Heart right ventricle (tissue), 16 donors: ENCODE results near the gene NCAM1. TPM values are rescaled to one million over a fixed set of nuclear protein-coding genes. Genes with fewer than 3 reads are reported as not detected.
A peak's percentile ranks its signal among the peaks of the same experiment; 100 is the strongest.

Experiments used
- ATAC-seq, 8 donors: fragments of 200-7000 bp; cut with Tn5 transposase; one replicate each; pipeline ENCODE4 v1.9.1; 2020; ENCODE audit warnings: mild to moderate bottlenecking in 8 of 8, moderate library complexity in 8 of 8, moderate number of reproducible peaks in 1 of 8
- DNase-seq, 2 donors: peaks; one replicate each; pipeline ENCODE4 v3.0.0-alpha.2; 2020
- H3K27ac ChIP-seq, 10 donors: fragments of 200-600 bp; sonication (generic) in 2 of 10; one replicate each; pipeline versions ENCODE4 v1.5.0 to v1.8.0; 2020 to 2022; ENCODE audit warnings: mild to moderate bottlenecking in 3 of 10
- H3K27me3 ChIP-seq, 7 donors: fragments of 200-600 bp; one replicate each; pipeline ENCODE4 v1.8.0; 2021 to 2022; ENCODE audit warnings: mild to moderate bottlenecking in 2 of 7
- H3K36me3 ChIP-seq, 9 donors: fragments of 200-600 bp; sonication (generic) in 1 of 9; one replicate each; pipeline versions ENCODE4 v1.5.0 to v1.8.0; 2020 to 2022; ENCODE audit warnings: mild to moderate bottlenecking in 2 of 9
- H3K4me1 ChIP-seq, 9 donors: fragments of 200-600 bp; sonication (generic) in 1 of 9; one replicate each; pipeline versions ENCODE4 v1.5.0 to v1.8.0; 2020 to 2022; ENCODE audit warnings: mild to moderate bottlenecking in 4 of 9
- H3K4me3 ChIP-seq, 10 donors: fragments of 200-600 bp; sonication (generic) in 2 of 10; one replicate each; pipeline versions ENCODE4 v1.5.0 to v1.8.0; 2020 to 2022; ENCODE audit warnings: mild to moderate bottlenecking in 7 of 10, moderate library complexity in 2 of 10
- H3K9me3 ChIP-seq, 11 donors: fragments of 200-600 bp in 10 of 11; sonication (generic) in 2 of 11; one replicate each; pipeline versions ENCODE4 v1.5.0 to v1.8.0; 2013 to 2022; ENCODE audit warnings: mild to moderate bottlenecking in 2 of 11, control low read depth in 1 of 11, moderate library complexity in 1 of 11
- CTCF ChIP-seq, 9 donors: fragments of 200-600 bp; sonication (generic) in 2 of 9; IDR thresholded peaks; one replicate each; pipeline versions ENCODE4 v1.5.0 to v1.8.0; 2021 to 2022; ENCODE audit warnings: antibody characterized with exemption in 9 of 9, mild to moderate bottlenecking in 5 of 9, moderate library complexity in 1 of 9
- WGBS, 2 donors: extraction: QIAGEN DNeasy Blood & Tissue Kit; methylation state at CpG; one replicate each; pipeline ENCODE4 v1.1.7; 2013; ENCODE audit warnings: inconsistent platforms in 1 of 2; 5-methylcytosine and 5-hydroxymethylcytosine counted together
- intact Hi-C, 10 donors: fragments of 100-400 bp; cut with DNase I; formaldehyde crosslinking; loops; one replicate each; pipeline versions ENCODE4 v1.11.1 to v1.14.2; 2022
- polyA plus RNA-seq, 2 donors: library from polyadenylated mRNA; stranded (reverse); fragments of 200-250 nt; gene quantifications; one replicate each; pipeline ENCODE4 v1.2.3, GENCODE V29; 2013
- total RNA-seq, 10 donors: library from RNA; stranded (reverse); fragmentation: NEBNext Ultra II Directional in 3 of 10; extraction: Animal tissue kit (Norgen Biotek cat#: 25700) in 3 of 10; gene quantifications; one replicate each; pipeline versions ENCODE4 v1.2.1 to v1.2.4, GENCODE V29; 2021 to 2023
- donor health status: Arrhythmogenic right ventricular cardiomyopathy.
- donor health status: ischemic (EF 13 %, LVEDD 7.1; RV severe dilation, severe dysfunction).
- donor health status: healthy with polysubstance abuse.
- donor health status: DM: no; HTN: yes; CAD: no.
- donor health status: DM: no; HTN: no; CAD: no.
- donor health status: ischemic (EF 25% LVEDD 6.9; RV normal size, moderate dysfunction).
- donor health status: ischemic (EF 25% LVEDD 5.7; RV mildly dilated, moderate dysfunction).
- donor health status: healthy.
- donor health status: DM: yes; HTN: yes; CAD: no.
- donor health status: Ischemic cardiomyopathy.
- donor health status: ischemic (EF 35%, LVEDD 5.7; RV mildly dilated, moderate dysfunction).
- donor health status: nonischemic (EF 11% LVEDD 7.7; RV severe dilation, severe dysfunction).
- donor health status: DM: yes; HTN: yes; CAD: no.
- donor health status: PGD.
- donor health status: ischemic (EF 29% LVEDD 5.4; RV normal size, mild dysfunction).
- donor health status: nonischemic (EF 23%, LVEDD 6.1; RV moderate dilation, normal function).

The NCAM1 gene
- total and polyA plus RNA-seq, 12 donors, result 76.8 to 454 (median 328) TPM

GRCh38 chr11:113195728-113196127 lies 234.5 kb downstream of the NCAM1 start:
- no peaks in the 10 kb centered on the region for H3K36me3 ChIP-seq
- no peak overlapping the region for H3K4me3 ChIP-seq
- intact Hi-C loops, result no loop called here
- peaks cover 4 to 59% (median 40%) of the 10 kb centered on the region in 9 donors for H3K4me1 ChIP-seq
- DNase-seq (no peak), ATAC-seq (no peak)
- WGBS, 2 donors, result 89 to 92% methylated on average over 3 of the region's 3 CpGs
- no peak for TF ChIP-seq CTCF (IDR thresholded peaks at IDR 0.05)
- H3K27ac ChIP-seq, result no peak overlapping the region
- no peaks in the 10 kb centered on the region for H3K9me3 ChIP-seq
- peaks cover 0 to 4% (median 0%) of the 10 kb centered on the region in 7 donors for H3K27me3 ChIP-seq

- Histone ChIP-seq H3K36me3 (no peaks in the 10 kb centered on the region), H3K4me3 (no peak overlapping the region), H3K4me1 (peaks cover 4 to 44% (median 25%) of the 10 kb centered on the region in 9 donors), H3K27ac (no peak overlapping the region), H3K9me3 (no peaks in the 10 kb centered on the region), H3K27me3 (no peaks in the 10 kb centered on the region)
- DNase-seq (no peak), ATAC-seq (no peak)
- intact Hi-C loops, result no loop called here
- 45 to 53% methylated on average over 3 of the region's 3 CpGs for WGBS, 2 donors
- TF ChIP-seq CTCF (IDR thresholded peaks at IDR 0.05), result no peak
Measured at GRCh38 chr11:113197446-113197845, 236.2 kb downstream of the NCAM1 start.

GRCh38 chr11:113198972-113199661 lies 237.9 kb downstream of the NCAM1 start:
- no peak overlapping the region for H3K27ac ChIP-seq
- H3K27me3 ChIP-seq, result no peaks in the 10 kb centered on the region
- no peak overlapping the region for H3K4me3 ChIP-seq
- intact Hi-C loops, result no loop called here
- ATAC-seq (no peak), DNase-seq (no peak)
- H3K9me3 ChIP-seq, result no peaks in the 10 kb centered on the region
- no peaks in the 10 kb centered on the region for H3K36me3 ChIP-seq
- WGBS, 2 donors, result 65 to 69% methylated on average over 10 of the region's 10 CpGs
- peaks cover 0 to 27% (median 9%) of the 10 kb centered on the region in 9 donors for H3K4me1 ChIP-seq
- no peak for TF ChIP-seq CTCF (IDR thresholded peaks at IDR 0.05)

- 45 to 59% methylated on average over 5 of the region's 5 CpGs for WGBS, 2 donors
- peak in 2 of 8 donors; percentile 5 to 17 for ATAC-seq
- intact Hi-C loops, result no loop called here
- Histone ChIP-seq H3K27ac (no peak overlapping the region), H3K9me3 (no peaks in the 10 kb centered on the region), H3K4me3 (no peak overlapping the region), H3K36me3 (no peaks in the 10 kb centered on the region), H3K27me3 (no peaks in the 10 kb centered on the region), H3K4me1 (peaks cover 0 to 22% (median 9%) of the 10 kb centered on the region in 9 donors)
- TF ChIP-seq CTCF (IDR thresholded peaks at IDR 0.05), result no peak
- no peak for DNase-seq
Measured at GRCh38 chr11:113199866-113200265, 238.6 kb downstream of the NCAM1 start.
